ENCODE results near the gene SPCS1.
"Not testable (repeated sequence)": the region's sequence is repeated elsewhere in the genome, so short reads cannot be mapped to it uniquely, and the experiment has no call there.

SPCS1 gene

GRCh38 chr3:52695798-52696671 lies 9.9 kb upstream of the SPCS1 start:
- DNase-seq = no peak

- no peak for DNase-seq
Observed at GRCh38 chr3:52696830-52697631, 8.9 kb upstream of the SPCS1 start.

- DNase-seq = no peak
Observed at GRCh38 chr3:52697632-52697965, 8.3 kb upstream of the SPCS1 start.

- no peak for DNase-seq
Observed at GRCh38 chr3:52703341-52703740, 2.6 kb upstream of the SPCS1 start.

- DNase-seq = no peak
Observed at GRCh38 chr3:52704611-52705437, 1.1 kb upstream of the SPCS1 start.

- DNase-seq = no peak
Observed at GRCh38 chr3:52705438-52705687, 543 bp upstream of the SPCS1 start.

- DNase-seq = no peak
Observed at GRCh38 chr3:52707585-52707984, 1.7 kb downstream of the SPCS1 start.

GRCh38 chr3:52710512-52710911 lies 4.6 kb downstream of the SPCS1 start:
- no peak for DNase-seq

GRCh38 chr3:52712291-52713212 lies 6.6 kb downstream of the SPCS1 start:
- DNase-seq = no peak

GRCh38 chr3:52714335-52715302 lies 8.7 kb downstream of the SPCS1 start:
- no peak for DNase-seq

- no peak for DNase-seq
Observed at GRCh38 chr3:52715714-52716305, 9.9 kb downstream of the SPCS1 start.

GRCh38 chr3:52719618-52720017 lies 13.7 kb downstream of the SPCS1 start:
- DNase-seq = no peak

GRCh38 chr3:52721002-52721729 lies 15.3 kb downstream of the SPCS1 start:
- no peak for DNase-seq

- no peak for DNase-seq
Observed at GRCh38 chr3:52721730-52722008, 15.8 kb downstream of the SPCS1 start.

GRCh38 chr3:52722491-52722890 lies 16.6 kb downstream of the SPCS1 start:
- no peak for DNase-seq

GRCh38 chr3:52723935-52724334 lies 18.0 kb downstream of the SPCS1 start:
- no peak for DNase-seq

- DNase-seq = no peak
Observed at GRCh38 chr3:52724511-52724910, 18.6 kb downstream of the SPCS1 start.

GRCh38 chr3:52728753-52729152 lies 22.8 kb downstream of the SPCS1 start:
- not testable (repeated sequence) for DNase-seq

GRCh38 chr3:52730681-52731080 lies 24.8 kb downstream of the SPCS1 start:
- no peak for DNase-seq

- DNase-seq = no peak
Observed at GRCh38 chr3:52731590-52731989, 25.7 kb downstream of the SPCS1 start.

Measured in activated gamma-delta T cell (primary cell).